SHP77 (cell line): ENCODE measurements around the gene HEYL.

Experiments
- DNase-seq, 2 experiments: peaks; one replicate each; lab custom pipeline; 2025; lab: John Stamatoyannopoulos, UW

HEYL gene

DNA sequence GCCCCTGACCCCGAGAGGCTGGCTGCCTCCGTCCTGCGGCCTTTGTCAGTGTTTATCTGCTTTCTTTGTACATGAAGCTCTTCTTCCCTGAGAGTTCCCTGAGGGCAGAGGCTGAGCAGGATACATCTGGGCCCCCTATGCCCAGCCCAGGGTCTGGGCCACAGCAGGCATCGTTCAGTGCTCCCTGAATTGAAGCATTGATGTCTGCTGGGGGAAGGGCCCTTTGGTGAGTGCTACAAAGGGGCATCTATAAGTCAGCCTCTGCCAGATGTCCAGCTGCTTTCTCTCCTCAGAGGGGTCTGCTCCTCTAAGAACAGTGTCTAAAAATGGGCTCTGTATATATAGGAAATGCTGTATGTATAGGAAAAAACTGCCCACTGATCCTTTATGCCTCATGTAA, 2.1 kb downstream of the HEYL start:
- DNase-seq: no peak

GRCh38 chr1:39635871-39636210, 3.6 kb downstream of the HEYL start:
- no peak for DNase-seq

DNA sequence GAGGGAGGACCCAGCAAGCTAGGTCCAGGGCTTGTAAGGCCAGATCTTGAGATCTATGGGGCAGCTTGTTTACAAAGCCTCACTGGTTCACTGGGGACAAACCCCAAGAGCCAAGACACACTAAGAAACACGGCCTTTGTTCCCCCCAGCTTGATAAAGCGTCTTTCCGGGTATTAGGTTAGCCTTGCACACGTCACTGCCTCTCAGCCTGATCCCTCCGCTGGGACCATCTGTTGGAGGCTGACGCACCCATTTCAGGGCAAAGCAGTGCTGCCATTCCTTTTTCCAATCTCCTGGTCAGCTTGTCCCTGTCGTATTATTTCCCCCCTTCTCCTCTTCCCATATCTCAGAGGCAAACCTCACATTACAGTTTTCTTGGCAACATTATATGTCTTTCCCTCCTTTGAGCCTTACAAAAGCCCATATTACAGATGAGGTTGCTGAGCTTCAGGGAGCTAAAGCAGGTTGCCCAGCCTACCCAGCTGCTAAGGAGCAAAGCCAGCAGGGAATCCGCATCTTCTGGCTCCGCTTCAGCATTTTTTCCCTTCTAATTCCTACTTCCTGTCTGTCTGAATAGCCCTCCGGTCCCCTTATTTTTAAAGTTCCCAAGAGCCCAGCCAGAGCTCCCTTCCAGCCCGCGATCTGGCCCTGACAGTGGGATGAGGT, 4.1 kb downstream of the HEYL start:
- no peak for DNase-seq

GRCh38 chr1:39633422-39633821, 6.0 kb downstream of the HEYL start:
- no peak for DNase-seq

DNA sequence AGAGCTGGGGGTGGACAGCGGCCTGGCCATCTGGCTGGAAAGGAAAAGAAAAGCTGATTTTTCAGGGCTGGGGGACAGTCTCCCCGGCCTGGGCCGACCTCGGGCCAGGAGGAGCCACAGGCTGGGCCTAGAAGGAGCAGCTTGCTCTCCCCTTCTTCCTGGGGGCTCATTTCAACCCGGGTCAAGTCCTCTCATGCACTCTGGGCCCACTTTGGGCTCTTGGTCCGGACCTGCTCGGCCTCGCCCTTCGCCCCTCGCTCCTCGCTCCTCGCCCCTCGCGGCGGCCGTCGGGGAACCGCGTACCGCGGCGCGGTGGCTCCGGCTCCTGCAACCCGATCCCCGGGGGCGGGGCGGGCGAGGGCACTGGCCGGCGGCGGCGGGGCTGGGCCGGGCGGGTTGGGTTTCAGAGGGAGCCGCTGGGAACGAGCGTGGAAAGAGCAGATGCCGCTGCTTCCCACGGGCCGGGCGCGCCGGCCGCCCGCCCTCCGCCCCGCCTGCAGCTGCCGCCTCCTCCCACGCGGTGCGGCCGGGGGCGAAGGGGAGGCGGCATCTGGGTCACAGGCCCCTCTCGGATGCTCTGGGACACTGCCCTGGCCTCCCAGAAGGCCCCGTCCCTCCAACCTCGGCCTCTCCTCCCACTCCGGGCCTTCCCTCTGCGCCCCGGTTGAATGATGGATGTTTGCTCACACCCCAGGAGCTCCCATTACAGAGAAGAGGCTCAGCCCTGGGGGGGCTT, 6.6 kb downstream of the HEYL start:
- no peak for DNase-seq

GRCh38 chr1:39632323-39632681, 7.1 kb downstream of the HEYL start:
- DNase-seq: no peak

- no peak for DNase-seq
Measured at GRCh38 chr1:39631361-39632322, 7.8 kb downstream of the HEYL start.

GRCh38 chr1:39628807-39629350, 10.6 kb downstream of the HEYL start:
- DNase-seq: no peak

DNA sequence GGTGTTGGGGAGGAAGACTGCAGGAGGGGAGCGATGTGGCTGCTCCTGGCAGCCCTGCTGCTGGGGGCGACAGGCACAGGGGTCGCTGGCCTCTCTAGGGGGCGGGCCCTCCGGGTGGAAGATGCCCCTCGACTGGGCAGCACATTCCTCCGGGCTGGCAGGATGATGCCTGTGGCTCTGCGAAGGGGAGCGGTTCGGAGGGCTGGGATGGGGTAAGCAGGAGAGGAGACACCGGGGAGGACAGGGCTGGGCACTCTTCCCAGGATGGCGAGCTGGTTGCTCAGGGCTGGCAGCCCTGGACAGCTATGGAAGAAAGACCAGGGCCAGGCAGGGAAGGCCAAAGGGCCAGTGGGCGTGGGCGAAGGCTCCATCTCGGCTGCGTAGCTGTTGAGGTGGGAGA, 12.8 kb downstream of the HEYL start:
- no peak for DNase-seq

- DNase-seq: no peak
Measured at GRCh38 chr1:39625462-39626273, 13.8 kb downstream of the HEYL start.

DNA sequence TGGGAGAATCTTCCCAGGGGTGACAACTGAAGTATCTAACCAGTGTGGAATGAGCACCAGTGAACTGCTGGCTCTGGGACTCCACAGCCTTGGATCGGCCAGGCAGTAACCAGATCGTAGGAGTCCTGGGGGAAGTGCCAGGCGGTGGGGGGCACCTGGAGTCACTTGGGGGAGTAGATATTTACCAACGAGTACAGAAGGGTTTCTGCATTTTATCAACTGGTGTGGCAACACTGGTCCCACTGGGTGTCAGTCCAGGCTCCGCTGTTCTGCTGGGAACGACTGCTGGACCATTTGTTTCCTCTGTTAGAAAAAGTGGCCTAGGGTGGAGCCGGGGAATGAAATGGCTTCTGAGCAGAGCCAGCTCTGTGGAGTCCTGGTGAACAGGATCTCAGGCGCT, 14.4 kb downstream of the HEYL start:
- no peak for DNase-seq

DNA sequence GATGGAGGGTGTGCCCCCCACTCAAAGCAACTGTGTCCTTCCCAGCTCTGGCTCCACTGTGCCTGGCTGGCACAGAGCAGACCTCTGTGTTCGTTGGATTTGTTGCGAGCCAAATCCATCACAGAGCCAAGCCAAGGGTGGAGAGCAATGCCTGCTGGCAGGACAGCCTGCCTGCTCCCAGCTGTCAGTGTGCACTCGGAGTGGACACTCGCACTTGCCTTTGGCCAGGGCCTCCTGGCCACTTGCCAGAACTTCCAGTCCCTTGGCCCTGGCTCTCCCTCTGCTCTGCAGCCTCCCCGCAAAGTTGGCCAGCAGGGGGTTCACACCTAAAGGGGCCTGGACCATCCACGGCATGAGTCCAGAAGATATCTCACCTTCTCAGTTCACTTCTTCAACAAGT, 16.4 kb downstream of the HEYL start:
- DNase-seq: peak in 1 of 2 experiments; percentile 12

DNA sequence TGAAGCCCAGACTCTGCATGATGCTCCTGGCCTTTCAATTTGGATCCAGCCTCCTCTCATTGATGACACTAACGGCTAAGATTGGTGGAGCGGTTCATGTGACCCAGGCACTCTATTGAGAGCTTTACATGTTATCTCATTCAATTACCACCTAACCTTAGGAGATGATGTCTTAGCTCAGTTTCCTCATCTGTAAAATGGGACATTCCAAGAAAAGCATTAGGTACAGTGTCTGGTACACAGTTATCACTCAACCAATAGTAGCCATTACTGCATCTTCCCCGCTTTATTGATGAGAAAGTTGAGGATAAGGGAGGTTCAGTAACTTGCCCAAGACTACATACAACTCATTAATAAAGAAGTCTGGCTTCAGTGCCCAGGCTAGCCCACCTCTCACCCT, 17.0 kb downstream of the HEYL start:
- DNase-seq: no peak

GRCh38 chr1:39620659-39621165, 18.7 kb downstream of the HEYL start:
- DNase-seq: no peak

- DNase-seq: no peak
Measured at GRCh38 chr1:39617488-39618049, 21.9 kb downstream of the HEYL start.

DNA sequence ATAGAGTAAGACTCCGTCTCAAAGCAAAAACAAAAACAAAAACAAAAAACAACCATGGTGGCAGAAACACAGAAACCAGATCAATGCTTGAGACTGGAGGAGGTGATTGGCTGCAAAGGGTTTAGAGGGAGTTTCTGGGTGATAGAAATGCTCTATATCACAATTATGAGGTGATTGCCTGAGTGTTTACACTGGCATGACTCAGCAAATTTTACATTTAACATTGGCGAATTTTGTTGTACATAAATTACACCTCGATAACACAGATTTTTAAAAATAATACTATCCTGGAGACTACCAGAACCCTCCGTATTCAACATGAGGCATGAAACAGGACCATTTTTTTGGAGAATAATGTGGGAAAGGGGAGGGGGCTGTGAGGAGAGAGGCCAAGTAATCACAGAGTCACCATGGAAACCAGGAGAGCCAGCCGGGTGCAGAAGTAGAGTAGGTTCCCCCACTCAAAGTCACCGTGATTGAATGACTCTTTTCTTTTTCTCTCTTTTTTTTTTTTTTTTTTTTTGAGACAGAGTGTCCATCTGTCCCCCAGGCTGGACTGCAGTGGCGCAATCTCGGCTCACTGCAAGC, 24.3 kb downstream of the HEYL start:
- peak; percentile 9 to 25 for DNase-seq

DNA sequence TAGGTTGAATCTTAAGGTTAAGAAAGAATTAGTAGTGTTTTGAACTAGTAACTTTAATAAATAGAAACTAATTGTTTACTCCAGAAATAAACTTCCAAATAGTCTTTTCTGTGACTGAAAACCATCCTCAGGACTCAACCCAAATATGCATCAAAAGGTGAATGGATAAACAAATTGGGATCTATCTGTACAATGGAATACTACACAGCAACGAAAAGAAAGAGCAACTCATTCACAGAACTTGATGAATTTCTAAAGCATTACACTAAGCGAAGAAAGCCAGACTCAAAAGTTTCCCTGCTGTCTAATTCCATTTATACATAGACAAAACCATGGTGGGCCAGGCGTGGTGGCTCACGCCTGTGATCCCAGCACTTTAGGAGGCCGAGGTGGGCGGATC, 25.0 kb downstream of the HEYL start:
- no peak for DNase-seq

- DNase-seq: no peak
Measured at GRCh38 chr1:39613250-39613649, 26.2 kb downstream of the HEYL start.

GRCh38 chr1:39609618-39610331, 29.7 kb downstream of the HEYL start:
- peak; percentile 35 to 77 for DNase-seq

DNA sequence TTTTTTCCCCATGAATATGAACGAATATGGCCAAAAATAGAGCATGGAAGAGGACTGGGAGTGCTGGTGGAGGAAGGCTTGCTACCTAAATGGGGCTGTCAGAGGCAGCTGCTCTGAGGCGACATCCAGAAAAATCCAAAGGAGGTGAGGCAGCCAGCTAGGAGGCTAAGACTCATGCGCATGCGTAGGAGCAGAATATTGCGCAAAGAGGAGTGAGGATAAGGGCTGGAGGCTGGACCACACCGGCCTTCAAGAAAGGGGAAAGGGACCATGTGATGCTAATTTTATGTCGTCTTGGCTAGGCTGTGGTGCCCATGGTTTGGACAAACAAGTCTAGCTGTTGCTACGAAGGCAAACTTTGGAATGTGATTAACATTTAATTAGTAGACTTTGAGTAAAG, 30.5 kb downstream of the HEYL start:
- no peak for DNase-seq
